GM18499 (cell line): Measurements from ENCODE around the gene APOBEC3G.

Source experiments
- ATAC-seq: cut with Tn5 transposase; IDR thresholded peaks from one replicate; pipeline ENCODE4 v1.9.1; 2021; ENCODE audit warnings: moderate number of reproducible peaks; ENCODE audit not compliant: insufficient read depth, unreplicated experiment

Gene APOBEC3G

GRCh38 chr22:39090426-39091064 is 13.5 kb downstream of the APOBEC3G start:
- no peak for ATAC-seq

- ATAC-seq, result no peak
Observed at GRCh38 chr22:39091126-39092081, 14.3 kb downstream of the APOBEC3G start.

GRCh38 chr22:39092111-39092862 is 15.2 kb downstream of the APOBEC3G start:
- no peak for ATAC-seq

- no peak for ATAC-seq
Observed at GRCh38 chr22:39094717-39095389, 17.8 kb downstream of the APOBEC3G start.

GRCh38 chr22:39095971-39096370 is 18.9 kb downstream of the APOBEC3G start:
- ATAC-seq, result no peak

- no peak for ATAC-seq
Observed at GRCh38 chr22:39097098-39098020, 20.3 kb downstream of the APOBEC3G start, which contains the start of gene APOBEC3H. TSS of gene APOBEC3H (plus strand) at chr22:39097244. CDS start at chr22:39100279, 3,035 bp downstream.

- no peak for ATAC-seq
Observed at GRCh38 chr22:39098026-39098425, 21.0 kb downstream of the APOBEC3G start.

GRCh38 chr22:39098576-39098975 is 21.5 kb downstream of the APOBEC3G start:
- ATAC-seq, result no peak

GRCh38 chr22:39101226-39101625 is 24.2 kb downstream of the APOBEC3G start:
- no peak for ATAC-seq

GRCh38 chr22:39103431-39103830 is 26.4 kb downstream of the APOBEC3G start:
- ATAC-seq, result no peak

GRCh38 chr22:39106326-39106725 is 29.3 kb downstream of the APOBEC3G start:
- no peak for ATAC-seq

- ATAC-seq, result no peak
Observed at GRCh38 chr22:39108487-39108886, 31.4 kb downstream of the APOBEC3G start.

- no peak for ATAC-seq
Observed at GRCh38 chr22:39109361-39109760, 32.3 kb downstream of the APOBEC3G start.

GRCh38 chr22:39110631-39111561 is 33.8 kb downstream of the APOBEC3G start:
- ATAC-seq, result no peak

- no peak for ATAC-seq
Observed at GRCh38 chr22:39114112-39114511, 37.0 kb downstream of the APOBEC3G start.

GRCh38 chr22:39115570-39115969 is 38.5 kb downstream of the APOBEC3G start:
- no peak for ATAC-seq

- no peak for ATAC-seq
Observed at GRCh38 chr22:39115977-39116621, 39.0 kb downstream of the APOBEC3G start.
